GM13977 (cell line): ENCODE results near the gene PCBP4.

Experiments
- DNase-seq: peaks from one replicate; pipeline ENCODE4 v3.0.0; 2012; ENCODE audit warnings: low spot score
- CTCF ChIP-seq: IDR thresholded peaks from 2 replicates; pipeline ENCODE4 v1.5.1; 2012; ENCODE audit warnings: mild to moderate bottlenecking, control low read depth; ENCODE audit not compliant: insufficient read depth; ENCODE audit errors: extremely low read depth, missing control alignments
- in situ Hi-C: fragments of 300-500 bp; cut with MboI; formaldehyde crosslinking; loops from one replicate; pipeline ENCODE4 v1.12.0; 2022; ENCODE audit warnings: low sequenced_read_pairs, low pct_unique_long_range_greater_than_20kb, mixed read lengths, inconsistent platforms; ENCODE audit not compliant: unreplicated experiment

PCBP4 gene

DNA sequence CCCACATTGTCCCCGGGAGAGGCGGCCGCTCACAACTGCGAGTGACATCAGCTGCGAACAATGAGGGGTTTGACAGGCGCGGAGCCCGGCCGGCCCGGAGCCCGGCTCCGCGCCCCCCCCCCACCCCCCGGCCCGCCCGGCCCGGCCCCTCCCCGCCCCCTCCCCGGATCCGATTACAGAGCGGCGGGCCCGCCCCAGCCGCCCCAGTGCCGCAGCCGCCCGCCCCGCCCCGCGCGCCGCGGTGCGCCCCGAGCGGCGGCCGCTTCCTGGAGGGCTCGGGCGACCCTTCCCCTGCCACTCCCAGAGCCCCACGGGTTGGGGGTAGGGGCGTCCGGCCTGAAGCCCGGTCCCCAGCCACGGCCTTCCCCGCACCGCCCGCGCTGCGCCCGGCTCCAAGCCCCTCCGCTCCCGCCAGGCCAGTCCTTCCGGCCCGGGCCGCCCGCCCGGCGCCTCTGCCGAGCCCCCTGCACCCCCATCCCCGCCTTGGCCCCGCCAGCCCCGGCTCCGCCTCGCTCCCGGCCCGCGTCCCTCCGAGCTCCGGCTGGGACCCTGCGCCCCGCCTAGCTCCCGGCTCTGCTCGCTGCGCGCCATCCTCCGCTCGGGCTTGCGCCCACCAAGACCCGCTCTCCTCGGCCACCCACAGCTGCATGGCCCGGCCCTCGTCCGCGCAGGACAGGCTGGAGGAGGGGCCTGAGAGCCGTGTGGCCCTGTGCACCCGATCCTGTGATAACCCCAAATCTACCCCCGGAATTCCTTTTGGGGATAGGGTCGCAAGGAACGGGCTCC is at the start of gene PCBP4:
Gene PCBP4, minus strand, starts transcription at position 71 of the 786 bp plus-strand sequence. CDS start 6,214 bp downstream, outside the sequence.
- in situ Hi-C loops: no loop called here
- peak; percentile 72 for DNase-seq
- TF ChIP-seq CTCF: no peak

DNA sequence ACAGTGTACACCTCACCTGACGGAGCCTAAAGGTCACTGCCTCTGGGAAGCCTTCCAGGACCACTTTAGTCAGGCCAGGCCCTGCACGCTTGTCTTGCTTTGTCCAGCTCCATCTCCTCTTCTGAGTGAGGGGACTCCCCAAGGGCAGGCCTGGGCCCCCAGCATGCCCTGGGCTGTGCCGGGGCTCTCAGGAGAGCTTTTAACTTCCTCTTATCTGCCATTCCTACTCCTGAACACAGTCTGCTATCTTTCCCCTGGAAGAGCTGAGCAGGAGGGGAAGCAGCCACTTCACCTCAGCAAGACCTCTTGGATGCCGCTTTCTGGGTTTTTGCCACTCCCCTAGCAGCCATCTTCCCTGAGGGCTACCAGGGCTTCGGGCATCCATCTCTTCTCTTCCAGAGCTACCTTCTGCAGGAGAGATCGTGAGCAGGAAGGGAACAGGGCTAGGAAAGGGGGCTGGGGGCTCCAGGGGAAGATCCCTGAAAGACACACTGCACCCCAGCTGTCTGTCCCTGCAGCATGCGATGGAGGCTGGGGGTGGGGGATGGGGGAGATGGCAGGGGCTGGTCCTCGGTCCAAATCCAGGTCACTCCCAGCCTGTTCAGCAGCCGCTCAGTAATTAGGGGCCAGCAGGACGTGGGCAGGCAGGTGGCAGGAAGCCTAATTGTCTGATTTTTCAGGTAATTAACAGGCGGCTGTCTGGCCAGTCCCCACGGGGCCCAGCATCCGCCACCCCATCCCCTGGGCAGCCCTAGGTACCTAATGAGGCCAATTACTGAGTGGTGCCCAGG is 48.4 kb upstream of the PCBP4 start:
- in situ Hi-C loops: no loop called here
- no peak for TF ChIP-seq CTCF
- no peak for DNase-seq

DNA sequence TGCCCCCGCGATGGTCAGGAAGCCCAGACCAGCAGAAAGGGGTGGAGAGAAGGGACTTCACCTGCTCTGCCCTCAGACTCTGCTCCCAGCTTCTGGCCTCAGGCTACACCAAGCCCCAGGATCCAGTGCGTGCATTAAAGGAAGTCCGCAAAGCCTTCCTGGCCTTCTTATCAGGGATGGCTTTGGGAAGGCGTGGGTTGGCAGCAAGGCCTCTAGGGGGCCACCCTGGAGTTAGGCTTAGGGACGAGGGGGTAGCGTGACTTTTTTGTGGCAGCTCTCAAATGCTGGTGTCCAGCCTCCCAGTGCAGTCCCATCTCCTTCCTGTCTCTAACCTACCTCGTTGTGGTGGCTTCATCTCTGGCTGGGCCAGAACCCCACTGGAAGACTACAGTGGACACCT is 47.4 kb upstream of the PCBP4 start:
- TF ChIP-seq CTCF: no peak
- no peak for DNase-seq

GRCh38 chr3:52013802-52014598 is 46.7 kb upstream of the PCBP4 start:
- no peak for DNase-seq
- TF ChIP-seq CTCF: no peak
- in situ Hi-C loops: no loop called here

More for the DNA sequence above, 47.4 kb upstream of the PCBP4 start:
- in situ Hi-C loops: no loop called here

DNA sequence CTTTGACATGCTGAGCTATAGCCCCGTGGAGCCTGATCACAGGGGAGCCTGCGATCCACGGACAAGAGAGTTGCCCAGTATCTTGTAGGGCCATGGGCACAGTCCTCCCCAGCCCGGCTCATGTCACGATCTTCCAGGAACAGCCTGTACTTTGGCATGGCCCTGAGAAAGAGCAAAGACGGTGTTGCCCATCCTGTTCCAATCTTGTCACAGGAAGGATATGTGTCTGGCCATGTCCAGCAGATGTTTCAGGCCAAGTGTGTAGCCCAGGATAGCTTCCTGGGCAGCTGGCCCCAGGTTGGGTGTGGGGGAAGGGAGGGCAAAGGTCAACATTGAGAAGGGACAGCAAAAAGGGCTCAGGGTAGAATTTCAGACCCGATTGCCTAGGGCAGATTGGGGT is 45.4 kb upstream of the PCBP4 start:
- in situ Hi-C loops: no loop called here
- no peak for DNase-seq
- TF ChIP-seq CTCF: no peak

DNA sequence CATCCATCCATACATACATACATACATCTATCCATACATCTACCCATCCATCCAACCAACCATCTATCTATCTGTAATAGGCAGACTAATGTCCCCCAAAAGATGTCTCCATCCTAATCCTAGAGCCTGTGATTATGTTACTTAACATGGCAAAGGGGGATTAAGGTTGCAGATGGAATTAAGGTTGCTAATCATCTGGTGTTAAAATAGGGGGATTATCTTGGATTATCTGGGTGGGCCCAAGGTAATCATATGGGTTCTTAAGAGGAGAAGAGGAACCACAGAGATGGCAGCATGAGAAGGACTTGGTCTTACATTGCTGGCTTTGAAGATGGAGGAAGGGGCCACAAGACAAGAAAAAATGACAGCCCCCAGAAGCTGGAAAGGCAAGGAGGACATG is 43.2 kb upstream of the PCBP4 start:
- in situ Hi-C loops: no loop called here
- no peak for DNase-seq

More for the DNA sequence above, 43.2 kb upstream of the PCBP4 start:
- no peak for TF ChIP-seq CTCF
